ENCODE measurements around the gene NPDC1.

The NPDC1 gene

DNA sequence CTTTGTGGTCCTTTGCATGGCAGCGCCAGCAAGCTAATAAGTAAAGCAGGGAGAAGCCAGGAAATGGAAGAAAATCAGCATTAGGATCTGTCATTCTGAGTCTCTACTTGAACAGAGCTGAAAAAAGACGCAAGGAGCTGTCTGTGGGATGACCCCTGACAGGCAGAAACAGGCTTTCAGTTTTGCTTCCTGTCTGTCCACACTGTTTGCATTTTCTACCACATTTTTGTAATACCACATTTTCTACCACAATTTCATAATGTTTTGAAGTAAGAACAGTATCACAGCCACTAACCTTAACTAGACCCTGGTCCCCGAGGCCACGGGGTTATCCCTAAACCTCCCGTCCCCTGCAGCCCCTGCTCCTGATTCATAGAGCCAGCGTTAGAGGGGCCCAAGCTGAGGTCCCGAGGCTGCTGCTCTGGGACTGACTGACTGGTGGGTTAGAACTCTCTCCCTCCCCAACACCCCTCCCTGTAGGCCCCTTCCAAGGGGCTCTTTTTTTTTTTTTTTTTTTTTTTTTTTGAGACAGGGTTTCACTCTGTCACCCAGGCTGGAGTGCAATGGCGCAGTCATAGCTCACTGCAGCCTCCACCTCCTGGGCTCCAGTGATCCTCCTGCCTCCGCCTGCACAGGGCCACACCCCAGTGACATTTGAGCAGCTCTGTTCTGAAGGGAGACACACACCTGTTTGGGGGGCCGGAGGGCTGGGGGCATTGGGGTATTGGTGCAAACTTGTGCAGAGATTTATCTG, 45.6 kb downstream of the NPDC1 start:
- TF ChIP-seq, protein P1, sequence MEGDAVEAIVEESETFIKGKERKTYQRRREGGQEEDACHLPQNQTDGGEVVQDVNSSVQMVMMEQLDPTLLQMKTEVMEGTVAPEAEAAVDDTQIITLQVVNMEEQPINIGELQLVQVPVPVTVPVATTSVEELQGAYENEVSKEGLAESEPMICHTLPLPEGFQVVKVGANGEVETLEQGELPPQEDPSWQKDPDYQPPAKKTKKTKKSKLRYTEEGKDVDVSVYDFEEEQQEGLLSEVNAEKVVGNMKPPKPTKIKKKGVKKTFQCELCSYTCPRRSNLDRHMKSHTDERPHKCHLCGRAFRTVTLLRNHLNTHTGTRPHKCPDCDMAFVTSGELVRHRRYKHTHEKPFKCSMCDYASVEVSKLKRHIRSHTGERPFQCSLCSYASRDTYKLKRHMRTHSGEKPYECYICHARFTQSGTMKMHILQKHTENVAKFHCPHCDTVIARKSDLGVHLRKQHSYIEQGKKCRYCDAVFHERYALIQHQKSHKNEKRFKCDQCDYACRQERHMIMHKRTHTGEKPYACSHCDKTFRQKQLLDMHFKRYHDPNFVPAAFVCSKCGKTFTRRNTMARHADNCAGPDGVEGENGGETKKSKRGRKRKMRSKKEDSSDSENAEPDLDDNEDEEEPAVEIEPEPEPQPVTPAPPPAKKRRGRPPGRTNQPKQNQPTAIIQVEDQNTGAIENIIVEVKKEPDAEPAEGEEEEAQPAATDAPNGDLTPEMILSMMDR (conservative IDR thresholded peaks at IDR 0.05; ENCODE audit: low read depth, low read length), result no peak
- DNase-seq (ENCODE audit: low read depth), result peak; percentile 95
- H3K4me3 ChIP-seq (ENCODE audit: low read depth, low read length), result no peak overlapping the region

GRCh38 chr9:136997830-136998234, 48.1 kb downstream of the NPDC1 start:
- no peak overlapping the region for H3K4me3 ChIP-seq (ENCODE audit: low read depth, low read length)
- DNase-seq (ENCODE audit: low read depth), result peak; percentile 77
- TF ChIP-seq, protein P1 (conservative IDR thresholded peaks at IDR 0.05; ENCODE audit: low read depth, low read length), result peak; percentile 72

- no peak for DNase-seq (ENCODE audit: low read depth)
- no peak overlapping the region for H3K4me3 ChIP-seq (ENCODE audit: low read depth, low read length)
- TF ChIP-seq, protein P1 (conservative IDR thresholded peaks at IDR 0.05; ENCODE audit: low read depth, low read length), result no peak
Measured at GRCh38 chr9:136997371-136997770, 48.6 kb downstream of the NPDC1 start.

GRCh38 chr9:136996361-136997292, 49.4 kb downstream of the NPDC1 start, which contains the start of gene CLIC3:
CLIC3 (minus strand) TSS chr9:136996568; CDS start chr9:136996543, 25 bp downstream.
- DNase-seq (ENCODE audit: low read depth), result no peak
- TF ChIP-seq, protein P1 (conservative IDR thresholded peaks at IDR 0.05; ENCODE audit: low read depth, low read length), result no peak
- peak within 1 kb of the TSS; percentile 8 for H3K4me3 ChIP-seq (ENCODE audit: low read depth, low read length)

GRCh38 chr9:136995772-136996311, 50.1 kb downstream of the NPDC1 start:
- peak overlapping the region; percentile 8 for H3K4me3 ChIP-seq (ENCODE audit: low read depth, low read length)
- no peak for DNase-seq (ENCODE audit: low read depth)
- TF ChIP-seq, protein P1 (conservative IDR thresholded peaks at IDR 0.05; ENCODE audit: low read depth, low read length), result no peak

- no peak overlapping the region for H3K4me3 ChIP-seq (ENCODE audit: low read depth, low read length)
- DNase-seq (ENCODE audit: low read depth), result no peak
Measured at GRCh38 chr9:136995362-136995761, 50.6 kb downstream of the NPDC1 start.

More at GRCh38 chr9:136995362-136995761, 50.6 kb downstream of the NPDC1 start:
- TF ChIP-seq, protein P1 (conservative IDR thresholded peaks at IDR 0.05; ENCODE audit: low read depth, low read length), result no peak
